IPS DF 6.9 (cell line): ENCODE measurements around the gene TADA1.
A peak's percentile ranks its signal among the peaks of the same experiment; 100 is the strongest.

Source experiments
- DNase-seq: peaks from one replicate; pipeline ENCODE4 v3.0.0-alpha.2; 2013; ENCODE audit warnings: low read depth, low spot score
- H3K27ac ChIP-seq: one replicate; pipeline ENCODE4 v1.5.1; 2013; ENCODE audit warnings: low read length, control low read depth
- H3K27me3 ChIP-seq: 2 replicates; pipeline ENCODE4 v1.6.1; 2013; ENCODE audit warnings: mild to moderate bottlenecking, low read length; ENCODE audit not compliant: control insufficient read depth, insufficient read depth
- H3K36me3 ChIP-seq: 2 replicates; pipeline ENCODE4 v1.6.1; 2013; ENCODE audit warnings: low read length; ENCODE audit not compliant: control insufficient read depth, insufficient read depth
- H3K4me1 ChIP-seq: 2 replicates; pipeline ENCODE4 v1.6.1; 2013; ENCODE audit warnings: low read length; ENCODE audit not compliant: control insufficient read depth, insufficient read depth
- H3K4me3 ChIP-seq: 2 replicates; pipeline ENCODE4 v1.5.1; 2013; ENCODE audit warnings: mild to moderate bottlenecking, low read length
- H3K9me3 ChIP-seq: 2 replicates; pipeline ENCODE4 v1.6.1; 2013; ENCODE audit warnings: low read length, inconsistent platforms; ENCODE audit not compliant: control insufficient read depth, insufficient read depth
- WGBS: extraction: QIAGEN DNeasy Blood & Tissue Kit; methylation state at CpG from one replicate; pipeline ENCODE4 v1.1.7; 2013; ENCODE audit warnings: mixed read lengths, missing lambda C conversion rate; ENCODE audit not compliant: insufficient read length, insufficient coverage; 5-methylcytosine and 5-hydroxymethylcytosine counted together

Gene TADA1, protein sequence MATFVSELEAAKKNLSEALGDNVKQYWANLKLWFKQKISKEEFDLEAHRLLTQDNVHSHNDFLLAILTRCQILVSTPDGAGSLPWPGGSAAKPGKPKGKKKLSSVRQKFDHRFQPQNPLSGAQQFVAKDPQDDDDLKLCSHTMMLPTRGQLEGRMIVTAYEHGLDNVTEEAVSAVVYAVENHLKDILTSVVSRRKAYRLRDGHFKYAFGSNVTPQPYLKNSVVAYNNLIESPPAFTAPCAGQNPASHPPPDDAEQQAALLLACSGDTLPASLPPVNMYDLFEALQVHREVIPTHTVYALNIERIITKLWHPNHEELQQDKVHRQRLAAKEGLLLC

DNA sequence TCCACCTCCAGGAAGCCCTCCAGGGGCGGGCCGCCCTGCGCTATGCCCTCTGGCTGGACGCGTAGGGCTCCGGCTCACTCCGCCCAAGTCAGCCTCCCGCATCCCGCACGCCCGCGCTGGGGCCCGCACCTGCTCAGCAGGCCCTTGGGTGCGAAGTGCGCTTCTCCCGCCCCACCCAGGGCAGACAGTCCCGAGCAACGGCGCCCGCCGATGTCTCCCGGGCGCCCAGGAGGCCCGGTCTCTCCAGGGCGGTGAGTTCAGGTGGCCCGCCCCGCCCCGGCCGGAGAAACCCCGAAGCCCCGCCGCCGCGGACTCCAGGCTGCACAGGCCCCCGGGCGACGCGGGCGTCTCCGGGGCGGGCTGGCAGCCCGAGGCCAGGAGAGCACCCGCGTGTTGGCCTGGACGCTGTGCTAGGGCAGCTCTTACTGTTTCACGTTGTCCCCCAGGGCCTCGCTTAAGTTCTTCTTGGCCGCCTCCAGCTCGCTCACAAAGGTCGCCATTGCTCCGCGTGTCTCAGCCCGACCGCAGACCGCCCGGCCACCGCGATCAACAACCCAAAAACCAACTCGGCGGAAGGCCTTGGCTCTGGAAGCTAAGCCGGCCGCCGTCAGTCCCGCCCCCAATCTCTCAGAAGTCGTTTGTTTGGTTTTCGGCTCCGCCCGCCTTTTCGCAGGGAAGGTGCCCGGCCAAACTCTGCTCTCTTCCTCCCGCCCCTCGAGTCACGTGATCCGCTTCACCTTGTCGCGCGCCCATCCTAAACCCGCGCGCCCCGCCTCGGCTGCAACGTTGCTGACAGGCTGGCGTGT lies at the start of gene TADA1:
TSS of gene TADA1 (minus strand) at position 531 of the 806 bp plus-strand sequence. CDS start at position 500, 31 bp downstream.
- H3K4me3 ChIP-seq = peak within 1 kb of the TSS; percentile 94
- peak; percentile 95 for DNase-seq
- H3K4me1 ChIP-seq = no peaks in the 10 kb centered on the region
- H3K36me3 ChIP-seq = no peaks in the 10 kb centered on the region
- no CpG with 5 or more reads among the region's 84 CpGs for WGBS
- no peaks in the 10 kb centered on the region; the same call in 1 of the 2 replicates for H3K9me3 ChIP-seq
- H3K27me3 ChIP-seq = no peaks in the 10 kb centered on the region
- H3K27ac ChIP-seq = no peak within 1 kb of the TSS

DNA sequence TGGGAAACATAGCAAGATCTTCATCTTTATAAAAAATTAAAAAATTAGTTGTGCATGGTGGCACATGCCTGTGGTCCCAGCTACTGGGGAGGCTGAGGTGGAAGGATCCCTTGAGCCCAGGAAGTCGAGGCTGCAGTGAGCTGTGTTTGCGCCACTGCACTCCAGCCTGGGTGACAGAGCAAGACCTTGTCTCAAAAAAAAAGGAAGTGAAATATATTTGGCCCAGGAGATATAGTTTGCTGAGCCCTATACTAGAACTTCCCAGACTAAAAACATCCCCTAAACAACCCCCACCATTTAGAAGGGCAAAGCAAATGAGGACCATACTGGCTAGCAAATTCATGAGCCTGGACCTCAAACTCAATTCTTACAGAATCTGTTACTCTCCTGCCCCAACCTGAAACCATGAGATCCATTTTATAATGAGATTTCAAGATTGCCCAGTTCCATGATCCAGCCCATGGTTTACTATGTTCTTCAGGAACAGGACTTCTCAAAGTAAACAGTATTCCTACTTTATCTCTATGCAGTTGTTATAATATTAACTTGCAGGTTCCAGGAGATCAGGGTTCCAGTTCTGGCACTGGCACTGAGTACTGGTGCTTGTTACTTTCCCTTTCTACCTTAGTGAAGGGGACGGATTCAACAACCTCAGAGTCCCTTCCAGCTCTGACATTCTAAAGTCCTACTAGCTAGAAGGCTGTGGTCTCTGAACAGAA lies 48.9 kb upstream of the TADA1 start:
- Histone ChIP-seq H3K4me1 (no peaks in the 10 kb centered on the region), H3K9me3 (no peaks in the 10 kb centered on the region), H3K36me3 (no peaks in the 10 kb centered on the region), H3K4me3 (no peak overlapping the region), H3K27me3 (peaks cover 17% of the 10 kb centered on the region), H3K27ac (no peak overlapping the region)
- WGBS = no CpG with 5 or more reads among the region's 3 CpGs
- DNase-seq = no peak

DNA sequence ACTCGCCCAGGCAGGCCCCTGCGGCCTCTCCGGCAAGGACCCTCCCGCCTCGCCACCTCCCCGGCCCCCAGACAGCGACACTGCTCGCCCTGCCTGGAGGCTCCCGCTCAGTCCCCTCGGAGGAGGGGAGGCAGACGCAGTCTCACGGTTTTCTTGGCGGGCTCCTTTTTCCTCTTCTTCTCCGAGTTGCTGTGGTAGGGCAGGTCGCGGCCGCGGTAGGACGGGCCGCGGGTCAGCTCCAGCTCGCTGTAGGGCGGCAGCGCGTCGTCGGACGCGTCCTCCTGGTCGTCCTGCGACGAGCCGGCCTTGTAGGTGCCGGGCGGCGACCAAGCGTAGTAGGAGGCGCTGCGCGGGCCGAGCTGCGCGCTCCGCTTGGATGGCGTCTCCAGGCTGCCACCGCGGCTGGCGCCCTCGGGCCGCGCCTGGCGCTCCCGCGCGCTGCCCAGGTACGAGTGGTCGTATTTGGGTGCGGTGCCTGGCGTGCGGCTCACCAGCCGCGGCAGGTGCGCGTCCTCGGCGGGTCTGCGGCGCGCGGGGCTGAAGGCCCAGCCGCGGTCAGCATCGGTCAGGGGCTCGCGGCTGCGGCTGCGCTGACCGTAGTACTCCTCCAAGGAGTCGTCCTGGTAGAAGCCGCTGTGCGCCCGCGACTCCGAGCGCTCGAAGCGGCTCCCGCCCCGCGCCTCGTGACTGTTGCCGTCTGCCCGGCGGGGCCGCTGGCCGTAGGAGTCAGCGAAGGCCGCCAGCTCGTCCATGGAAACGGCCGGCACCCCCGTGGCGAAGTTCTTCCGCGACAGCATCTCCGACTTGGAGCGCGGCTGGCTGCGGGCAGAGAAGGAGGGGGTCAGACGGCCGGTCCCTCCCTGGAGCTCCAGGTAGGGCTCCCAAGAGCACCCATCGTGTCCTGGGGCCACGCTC lies 44.8 kb upstream of the TADA1 start:
- peaks cover 24% of the 10 kb centered on the region for H3K27me3 ChIP-seq
- DNase-seq = no peak
- peak overlapping the region; percentile 61; the same call in 1 of the 2 replicates for H3K4me3 ChIP-seq
- H3K27ac ChIP-seq = no peak overlapping the region
- no peaks in the 10 kb centered on the region for H3K36me3 ChIP-seq
- WGBS = no CpG with 5 or more reads among the region's 113 CpGs
- H3K9me3 ChIP-seq = no peaks in the 10 kb centered on the region
- no peaks in the 10 kb centered on the region for H3K4me1 ChIP-seq

DNA sequence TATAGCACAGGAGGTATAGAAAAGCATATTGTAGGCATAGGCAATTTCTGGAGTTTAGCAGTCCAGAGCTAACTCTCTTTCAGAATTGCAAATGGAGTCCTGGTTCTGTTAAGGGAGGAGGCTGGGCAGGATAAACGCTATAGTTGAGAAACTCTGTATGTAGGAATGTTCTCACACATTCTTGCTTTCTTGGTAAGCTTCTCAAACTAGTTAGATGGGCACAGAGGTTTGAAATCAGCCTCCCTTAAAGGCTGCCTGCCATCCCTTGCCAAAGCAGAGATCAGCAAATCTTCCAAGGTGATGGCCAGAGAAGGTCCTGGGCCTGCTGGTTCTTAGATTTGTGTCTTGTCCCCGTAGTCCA lies 42.9 kb upstream of the TADA1 start:
- H3K27me3 ChIP-seq = peaks cover 24% of the 10 kb centered on the region

DNA sequence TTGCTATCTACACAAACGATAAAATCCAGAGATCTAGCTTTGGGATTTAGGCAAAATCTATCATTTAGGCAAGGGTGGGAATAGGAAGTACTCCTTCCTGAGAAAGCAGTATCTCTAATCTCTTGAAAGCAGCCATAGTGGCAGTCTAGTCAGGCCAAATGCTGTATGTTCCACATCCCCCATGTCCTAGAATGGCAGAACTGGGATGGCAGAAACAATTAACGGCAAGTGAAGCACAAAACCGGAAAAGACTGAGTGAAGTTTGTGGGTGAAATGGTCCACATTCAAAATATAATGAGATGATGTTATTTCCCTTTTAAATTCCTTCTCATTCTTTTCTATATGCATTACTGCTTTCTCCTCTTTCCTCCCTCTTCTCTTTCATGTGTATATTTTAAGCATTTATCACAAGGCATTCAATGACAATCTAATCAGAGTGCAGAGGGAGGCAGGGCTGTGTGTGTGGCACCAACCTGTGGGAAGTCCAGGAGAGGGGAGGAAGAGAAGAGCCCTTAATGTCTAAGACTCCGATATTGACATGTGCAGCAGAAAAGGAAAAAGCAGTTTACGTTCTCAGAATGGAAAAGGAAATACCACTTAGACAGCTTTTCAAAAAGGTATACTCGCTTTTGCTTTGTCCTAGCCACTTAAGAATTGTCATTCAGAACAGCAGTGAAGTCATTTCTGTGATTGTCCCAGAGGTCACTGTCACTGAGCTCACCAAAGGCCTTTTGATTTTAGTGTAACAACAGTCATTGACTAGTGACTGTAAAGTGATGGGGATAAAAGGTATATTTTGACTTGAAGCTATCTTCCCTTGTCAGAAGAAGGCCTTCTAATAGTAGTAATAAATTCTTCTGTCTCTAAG lies 42.3 kb upstream of the TADA1 start:
- Histone ChIP-seq H3K27me3 (peaks cover 24% of the 10 kb centered on the region), H3K9me3 (no peaks in the 10 kb centered on the region), H3K4me3 (no peak overlapping the region), H3K4me1 (no peaks in the 10 kb centered on the region), H3K36me3 (no peaks in the 10 kb centered on the region), H3K27ac (no peak overlapping the region)
- no peak for DNase-seq
- WGBS = no CpG with 5 or more reads among the region's 6 CpGs

More for the DNA sequence above, 42.9 kb upstream of the TADA1 start:
- H3K4me1 ChIP-seq = no peaks in the 10 kb centered on the region
- DNase-seq = no peak
- H3K4me3 ChIP-seq = no peak overlapping the region
- no CpG with 5 or more reads among the region's 2 CpGs for WGBS
- H3K27ac ChIP-seq = no peak overlapping the region
- H3K9me3 ChIP-seq = no peaks in the 10 kb centered on the region
- no peaks in the 10 kb centered on the region for H3K36me3 ChIP-seq

DNA sequence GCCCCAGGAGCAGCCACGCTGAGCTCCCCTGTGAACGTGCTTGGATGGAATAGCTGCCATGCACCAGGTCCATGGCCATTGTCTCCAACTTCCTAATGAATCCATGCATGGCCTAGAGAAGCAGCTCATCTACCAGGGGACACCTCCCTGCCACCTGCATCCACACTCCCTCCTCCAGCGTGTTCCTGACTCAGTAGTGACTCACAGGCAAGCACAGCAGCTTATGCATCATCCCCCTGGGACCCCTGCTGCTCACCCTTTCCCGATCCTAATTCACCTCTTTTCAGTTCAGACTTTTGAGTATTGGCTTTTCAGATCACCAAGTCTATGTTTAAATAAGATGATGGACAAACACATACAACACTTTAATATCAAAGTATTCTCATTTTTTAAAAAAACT lies 39.9 kb upstream of the TADA1 start:
- Histone ChIP-seq H3K4me1 (no peaks in the 10 kb centered on the region), H3K27me3 (peaks cover 12% of the 10 kb centered on the region), H3K27ac (no peak overlapping the region), H3K36me3 (no peaks in the 10 kb centered on the region), H3K4me3 (no peak overlapping the region), H3K9me3 (no peaks in the 10 kb centered on the region)
- WGBS = no CpG with 5 or more reads among the region's 4 CpGs
- no peak for DNase-seq

DNA sequence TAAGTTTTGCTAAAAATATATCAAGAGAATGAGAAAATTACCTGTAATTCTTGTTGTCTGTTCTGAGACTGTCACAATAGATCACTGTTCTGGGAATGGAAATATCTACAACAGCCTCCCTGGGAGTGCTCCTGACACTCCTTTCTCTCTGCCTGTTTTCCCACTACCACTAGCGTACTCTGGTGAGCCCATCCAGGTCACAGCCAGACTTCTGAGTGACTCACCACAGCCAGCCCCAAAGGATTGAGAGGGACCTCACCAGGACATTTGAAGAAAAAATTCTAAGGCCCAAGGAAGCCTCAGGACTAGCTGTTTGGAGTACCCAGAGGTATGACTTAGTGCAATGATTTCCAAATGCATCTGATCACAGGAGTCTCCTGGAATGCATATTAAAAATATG lies 39.0 kb upstream of the TADA1 start:
- Histone ChIP-seq H3K9me3 (no peaks in the 10 kb centered on the region), H3K27me3 (peaks cover 8% of the 10 kb centered on the region), H3K4me3 (no peak overlapping the region), H3K27ac (no peak overlapping the region), H3K36me3 (no peaks in the 10 kb centered on the region), H3K4me1 (no peaks in the 10 kb centered on the region)
- no CpG with 5 or more reads among the region's 1 CpG for WGBS
- no peak for DNase-seq

DNA sequence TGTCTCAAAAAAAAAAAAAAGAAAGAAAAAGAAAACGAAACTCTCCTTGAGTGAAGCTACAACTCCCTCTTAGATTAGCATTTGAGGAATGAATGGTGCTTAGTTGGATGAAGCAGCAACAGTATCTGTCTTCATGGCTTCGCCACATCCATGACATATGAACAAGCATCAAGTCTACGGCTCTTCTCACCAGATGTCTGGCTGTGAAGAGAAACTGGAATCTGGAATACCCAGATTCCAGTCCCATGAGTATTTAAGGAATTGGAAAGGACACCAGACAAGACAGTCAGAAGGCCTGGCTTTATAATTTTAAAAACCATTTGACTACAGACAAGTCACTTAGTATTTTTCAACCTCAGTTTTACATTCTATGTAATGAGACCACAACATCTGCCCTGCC lies 38.0 kb upstream of the TADA1 start:
- Histone ChIP-seq H3K4me3 (no peak overlapping the region), H3K27ac (no peak overlapping the region), H3K36me3 (no peaks in the 10 kb centered on the region), H3K27me3 (peaks cover 2% of the 10 kb centered on the region; the same call in 1 of the 2 replicates), H3K4me1 (no peaks in the 10 kb centered on the region), H3K9me3 (no peaks in the 10 kb centered on the region)
- WGBS = no CpG with 5 or more reads among the region's 3 CpGs
- DNase-seq = no peak

DNA sequence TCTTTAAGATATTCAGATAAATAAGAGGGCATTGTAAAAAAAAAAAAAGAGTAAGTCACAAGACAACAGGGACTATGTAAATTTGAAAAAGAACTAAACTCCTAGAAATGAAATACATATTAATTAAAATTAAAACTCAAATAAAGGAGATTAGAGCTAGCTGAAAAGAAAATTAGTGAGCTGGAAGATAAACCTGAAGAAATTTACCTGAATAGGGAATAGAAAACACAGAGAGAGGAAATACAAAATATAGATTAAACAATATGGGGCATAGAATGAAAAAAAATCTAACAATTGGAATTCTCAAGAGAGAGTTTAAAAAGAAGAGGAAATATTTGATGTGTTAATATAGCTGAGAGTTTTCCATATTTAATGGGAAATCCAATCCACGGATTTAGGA lies 35.6 kb upstream of the TADA1 start:
- H3K9me3 ChIP-seq = no peaks in the 10 kb centered on the region
- H3K36me3 ChIP-seq = no peaks in the 10 kb centered on the region
- H3K27me3 ChIP-seq = no peaks in the 10 kb centered on the region
- no CpG with 5 or more reads among the region's 1 CpG for WGBS
- H3K4me3 ChIP-seq = no peak overlapping the region
- no peaks in the 10 kb centered on the region; the same call in 1 of the 2 replicates for H3K4me1 ChIP-seq
- DNase-seq = no peak
- no peak overlapping the region for H3K27ac ChIP-seq
